Measurements from ENCODE around the gene EXT2. TPM values are rescaled to one million over a fixed set of nuclear protein-coding genes. Genes with fewer than 3 reads are reported as not detected.

Gene EXT2
- total RNA-seq, 4 donors from 2014 or later, result 20.4 to 24.8 (median 23.1) TPM

- TF ChIP-seq, protein P1, sequence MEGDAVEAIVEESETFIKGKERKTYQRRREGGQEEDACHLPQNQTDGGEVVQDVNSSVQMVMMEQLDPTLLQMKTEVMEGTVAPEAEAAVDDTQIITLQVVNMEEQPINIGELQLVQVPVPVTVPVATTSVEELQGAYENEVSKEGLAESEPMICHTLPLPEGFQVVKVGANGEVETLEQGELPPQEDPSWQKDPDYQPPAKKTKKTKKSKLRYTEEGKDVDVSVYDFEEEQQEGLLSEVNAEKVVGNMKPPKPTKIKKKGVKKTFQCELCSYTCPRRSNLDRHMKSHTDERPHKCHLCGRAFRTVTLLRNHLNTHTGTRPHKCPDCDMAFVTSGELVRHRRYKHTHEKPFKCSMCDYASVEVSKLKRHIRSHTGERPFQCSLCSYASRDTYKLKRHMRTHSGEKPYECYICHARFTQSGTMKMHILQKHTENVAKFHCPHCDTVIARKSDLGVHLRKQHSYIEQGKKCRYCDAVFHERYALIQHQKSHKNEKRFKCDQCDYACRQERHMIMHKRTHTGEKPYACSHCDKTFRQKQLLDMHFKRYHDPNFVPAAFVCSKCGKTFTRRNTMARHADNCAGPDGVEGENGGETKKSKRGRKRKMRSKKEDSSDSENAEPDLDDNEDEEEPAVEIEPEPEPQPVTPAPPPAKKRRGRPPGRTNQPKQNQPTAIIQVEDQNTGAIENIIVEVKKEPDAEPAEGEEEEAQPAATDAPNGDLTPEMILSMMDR (IDR thresholded peaks at IDR 0.05 in 4 of 5, conservative IDR thresholded peaks at IDR 0.05 in 1 of 5), result no peak
- no peak for TF ChIP-seq POLR2A (IDR thresholded peaks at IDR 0.05)
- in situ Hi-C loops (cut with MboI; ENCODE audit: low sequenced_read_pairs in 4 of 4), result no loop called here
- Histone ChIP-seq H3K4me1 (peaks cover 11 to 14% of the 10 kb centered on the region in 2 donors), H3K27me3 (no peaks in the 10 kb centered on the region), H3K4me3 (no peak overlapping the region), H3K27ac (no peak overlapping the region), H3K36me3 (no peaks in the 10 kb centered on the region), H3K9me3 (no peaks in the 10 kb centered on the region)
- ATAC-seq (no peak), DNase-seq (no peak)
- intact Hi-C loops (cut with DNase I; ENCODE audit: low total_unique reads), result no loop called here
Observed at GRCh38 chr11:44264438-44264749, 168.9 kb downstream of the EXT2 start.

GRCh38 chr11:44264761-44265160 is 169.3 kb downstream of the EXT2 start:
- intact Hi-C loops (cut with DNase I; ENCODE audit: low total_unique reads), result no loop called here
- TF ChIP-seq POLR2A (IDR thresholded peaks at IDR 0.05), result no peak
- TF ChIP-seq, protein P1 (IDR thresholded peaks at IDR 0.05 in 4 of 5, conservative IDR thresholded peaks at IDR 0.05 in 1 of 5), result no peak

GRCh38 chr11:44266056-44266780 is 170.7 kb downstream of the EXT2 start:
- Histone ChIP-seq H3K9me3 (no peaks in the 10 kb centered on the region), H3K27me3 (no peaks in the 10 kb centered on the region), H3K36me3 (no peaks in the 10 kb centered on the region), H3K4me3 (no peak overlapping the region), H3K27ac (no peak overlapping the region), H3K4me1 (no peaks in the 10 kb centered on the region)
- no peak for ATAC-seq
- intact Hi-C loops (cut with DNase I; ENCODE audit: low total_unique reads), result no loop called here
- TF ChIP-seq POLR2A (IDR thresholded peaks at IDR 0.05), result no peak
- TF ChIP-seq, protein P1 (IDR thresholded peaks at IDR 0.05 in 4 of 5, conservative IDR thresholded peaks at IDR 0.05 in 1 of 5), result no peak
- no peak for DNase-seq
- in situ Hi-C loops (cut with MboI; ENCODE audit: low sequenced_read_pairs in 4 of 4), result no loop called here

More at GRCh38 chr11:44264761-44265160, 169.3 kb downstream of the EXT2 start:
- no peak for ATAC-seq
- no peaks in the 10 kb centered on the region for H3K9me3 ChIP-seq
- DNase-seq, result no peak
- in situ Hi-C loops (cut with MboI; ENCODE audit: low sequenced_read_pairs in 4 of 4), result no loop called here
- H3K27ac ChIP-seq, result no peak overlapping the region
- H3K4me1 ChIP-seq, result peaks cover 8 to 10% of the 10 kb centered on the region in 2 donors
- no peaks in the 10 kb centered on the region for H3K27me3 ChIP-seq
- no peaks in the 10 kb centered on the region for H3K36me3 ChIP-seq
- no peak overlapping the region for H3K4me3 ChIP-seq

DNA sequence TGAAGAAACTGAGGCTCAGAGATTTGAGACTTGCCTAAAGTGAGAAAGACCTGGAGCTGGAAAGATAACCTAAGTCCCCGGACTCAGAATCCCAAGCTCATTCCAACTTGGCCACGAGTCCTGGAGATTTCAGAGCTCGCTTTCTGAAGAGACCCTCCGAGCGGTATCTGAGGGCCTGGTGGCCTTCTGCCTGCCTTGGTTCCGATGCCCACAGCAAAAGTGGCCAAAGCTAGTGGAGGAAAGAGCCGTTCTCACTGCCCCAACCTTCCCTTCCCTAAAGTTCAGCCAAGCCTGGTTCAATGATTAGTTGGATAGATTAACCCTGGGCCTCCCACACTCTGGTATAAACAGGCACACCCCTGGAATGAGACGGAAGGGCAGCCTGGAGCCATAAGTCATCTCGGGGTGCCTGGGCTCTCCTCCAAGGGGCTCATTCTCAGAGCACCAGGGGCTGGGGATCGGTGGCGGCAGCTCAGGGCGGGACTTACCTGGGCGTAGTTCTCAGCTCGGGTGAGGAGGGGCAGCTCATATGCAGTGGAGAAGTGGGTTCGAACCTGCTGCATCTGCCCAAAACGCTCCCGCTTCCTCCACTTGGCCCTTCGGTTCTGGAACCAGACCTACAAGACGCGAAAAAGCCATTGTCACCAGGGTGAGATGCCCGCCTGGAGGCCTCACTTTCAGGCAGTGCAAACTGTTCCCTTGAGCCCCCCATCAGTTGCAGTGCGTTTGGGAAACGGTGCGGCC is 171.7 kb downstream of the EXT2 start:
- Histone ChIP-seq H3K4me3 (no peak overlapping the region), H3K4me1 (no peaks in the 10 kb centered on the region), H3K36me3 (no peaks in the 10 kb centered on the region), H3K27me3 (no peaks in the 10 kb centered on the region), H3K9me3 (no peaks in the 10 kb centered on the region), H3K27ac (no peak overlapping the region)
- DNase-seq (no peak), ATAC-seq (no peak)
- no peak for TF ChIP-seq POLR2A (IDR thresholded peaks at IDR 0.05)
- TF ChIP-seq, protein P1 (IDR thresholded peaks at IDR 0.05 in 4 of 5, conservative IDR thresholded peaks at IDR 0.05 in 1 of 5), result no peak
- intact Hi-C loops (cut with DNase I; ENCODE audit: low total_unique reads) (no loop called here), in situ Hi-C loops (cut with MboI; ENCODE audit: low sequenced_read_pairs in 4 of 4) (no loop called here)
